IMR-90 (cell line): ENCODE measurements around the gene CNPY1. TPM values are rescaled to one million over a fixed set of nuclear protein-coding genes. Genes with fewer than 3 reads are reported as not detected.

ENCODE experiments used
- ATAC-seq: fragments of 200-7000 bp; cut with Tn5 transposase; 2 replicates; pipeline ENCODE4 v1.9.1; 2020; ENCODE audit warnings: low read depth, mild to moderate bottlenecking, moderate library complexity
- BruUV-seq: library from RNA; stranded (reverse); fragments of 400-500 nt; replicated peaks from 2 replicates; lab custom pipeline; 2021; lab: Mats Ljungman, UMichigan
- CTCF ChIA-PET: fragments of 300-600 bp; formaldehyde crosslinking; extraction: SDS; loops from one replicate; lab custom pipeline; 2021; ENCODE audit warnings: antibody characterized with exemption; lab: Yijun Ruan, JAX
- POLR2A ChIA-PET: fragments of 300-600 bp; sonication (Branson Sonifier 250); formaldehyde crosslinking; loops from one replicate; lab custom pipeline; 2022; ENCODE audit warnings: antibody characterized with exemption; ENCODE audit not compliant: unreplicated experiment; lab: Charles Lee
- DNase-seq: peaks from one replicate; pipeline ENCODE4 v3.0.0; 2013
- H2AFZ ChIP-seq: replicated peaks from 2 replicates; pipeline ENCODE3; 2013; ENCODE audit warnings: low read length, mild to moderate bottlenecking; ENCODE audit not compliant: poor library complexity
- H2AK5ac ChIP-seq: 2 replicates; pipeline ENCODE4 v1.6.1; 2013; ENCODE audit warnings: low read depth, low read length, inconsistent platforms
- H2AK9ac ChIP-seq: replicated peaks from 2 replicates; pipeline ENCODE3; 2013; ENCODE audit warnings: mild to moderate bottlenecking, low read depth, low read length, moderate library complexity; ENCODE audit not compliant: poor library complexity
- H2BK120ac ChIP-seq: 2 replicates; pipeline ENCODE4 v1.6.1; 2013; ENCODE audit warnings: low read depth, low read length, inconsistent platforms
- H2BK15ac ChIP-seq: 3 replicates; pipeline ENCODE4 v1.6.1; 2013; ENCODE audit warnings: low read depth, low read length, inconsistent platforms
- H2BK20ac ChIP-seq: 2 replicates; pipeline ENCODE4 v1.6.1; 2013; ENCODE audit warnings: low read depth, mild to moderate bottlenecking, inconsistent platforms, low read length, moderate library complexity
- H2BK5ac ChIP-seq: 2 replicates; pipeline ENCODE4 v1.6.1; 2013; ENCODE audit warnings: mild to moderate bottlenecking, low read depth, low read length, inconsistent platforms; ENCODE audit not compliant: poor library complexity, severe bottlenecking
- H3K14ac ChIP-seq: replicated peaks from 2 replicates; pipeline ENCODE4 v1.6.1; 2013; ENCODE audit warnings: low read depth, low read length, inconsistent platforms
- H3K18ac ChIP-seq: 2 replicates; pipeline ENCODE4 v1.6.1; 2013; ENCODE audit warnings: low read depth, low read length, control low read depth
- H3K23ac ChIP-seq: 2 replicates; pipeline ENCODE4 v1.6.1; 2013; ENCODE audit warnings: low read depth, low read length, inconsistent platforms
- H3K27ac ChIP-seq: 2 replicates; pipeline ENCODE4 v1.5.1; 2013; ENCODE audit warnings: mild to moderate bottlenecking, control low read depth, low read length; ENCODE audit not compliant: insufficient read depth
- H3K27me3 ChIP-seq: 2 replicates; pipeline ENCODE4 v1.6.1; 2013; ENCODE audit warnings: low read length; ENCODE audit not compliant: control insufficient read depth, insufficient read depth
- H3K36me3 ChIP-seq: 2 replicates; pipeline ENCODE4 v1.6.1; 2013; ENCODE audit warnings: low read length, mixed read lengths; ENCODE audit not compliant: control insufficient read depth, insufficient read depth
- H3K4ac ChIP-seq: 2 replicates; pipeline ENCODE4 v1.6.1; 2013; ENCODE audit warnings: low read depth, low read length, inconsistent platforms
- H3K4me1 ChIP-seq: 2 replicates; pipeline ENCODE4 v1.6.1; 2013; ENCODE audit warnings: low read length, mixed read lengths; ENCODE audit not compliant: control insufficient read depth, insufficient read depth
- H3K4me2 ChIP-seq: 2 replicates; pipeline ENCODE4 v1.6.1; 2013; ENCODE audit warnings: low read depth, mild to moderate bottlenecking, control low read depth, low read length, moderate library complexity
- H3K4me3 ChIP-seq: 2 replicates; pipeline ENCODE4 v1.5.1; 2013; ENCODE audit warnings: low read depth, mild to moderate bottlenecking, control low read depth, low read length, moderate library complexity; ENCODE audit not compliant: insufficient read depth
- H3K56ac ChIP-seq: 2 replicates; pipeline ENCODE4 v1.6.1; 2013; ENCODE audit warnings: low read length, inconsistent platforms; ENCODE audit not compliant: insufficient read depth; ENCODE audit errors: extremely low read depth
- H3K79me1 ChIP-seq, 2 experiments: 2 replicates each; pipeline ENCODE4 v1.6.1; 2013; ENCODE audit warnings: low read length in 2 of 2, inconsistent platforms in 1 of 2, low read depth in 1 of 2
- H3K9ac ChIP-seq: 2 replicates; pipeline ENCODE4 v1.6.1; 2013; ENCODE audit warnings: low read depth, low read length, control low read depth
- H3K9me1 ChIP-seq: 2 replicates; pipeline ENCODE4 v1.6.1; 2013; ENCODE audit warnings: low read length, inconsistent platforms; ENCODE audit not compliant: insufficient read depth
- H3K9me3 ChIP-seq: 2 replicates; pipeline ENCODE4 v1.6.1; 2013; ENCODE audit warnings: low read length; ENCODE audit not compliant: control insufficient read depth, insufficient read depth
- H4K20me1 ChIP-seq: 2 replicates; pipeline ENCODE4 v1.6.1; 2013; ENCODE audit warnings: low read length, inconsistent platforms; ENCODE audit not compliant: insufficient read depth
- H4K5ac ChIP-seq: 2 replicates; pipeline ENCODE4 v1.6.1; 2013; ENCODE audit warnings: mild to moderate bottlenecking, low read depth, low read length, control low read depth
- H4K8ac ChIP-seq, 2 experiments: 2 replicates each; pipeline ENCODE4 v1.6.1; 2013; ENCODE audit warnings: low read depth in 2 of 2, low read length in 2 of 2, control low read depth in 1 of 2, inconsistent platforms in 1 of 2
- H4K91ac ChIP-seq: 2 replicates; pipeline ENCODE4 v1.6.1; 2013; ENCODE audit warnings: low read depth, low read length, inconsistent platforms; ENCODE audit not compliant: insufficient read depth
- BHLHE40 ChIP-seq: fragments of 150-350 bp; IDR thresholded peaks from 2 replicates; pipeline ENCODE4 v1.6.1; 2016; ENCODE audit warnings: mild to moderate bottlenecking, low read depth, low read length
- CEBPB ChIP-seq: IDR thresholded peaks from 2 replicates; pipeline ENCODE4 v1.6.1; 2012; ENCODE audit warnings: low read depth, low read length, improper control_type of control experiment
- CHD1 ChIP-seq: IDR thresholded peaks from 2 replicates; pipeline ENCODE4 v1.6.1; 2012; ENCODE audit warnings: low read depth, low read length, improper control_type of control experiment
- FOS ChIP-seq: fragments of 150-350 bp; IDR thresholded peaks from 2 replicates; pipeline ENCODE4 v1.6.1; 2016; ENCODE audit warnings: low read depth, low read length
- MAFK ChIP-seq: IDR thresholded peaks from 2 replicates; pipeline ENCODE4 v1.6.1; 2012; ENCODE audit warnings: low read depth, low read length, improper control_type of control experiment
- MAZ ChIP-seq: IDR thresholded peaks from 2 replicates; pipeline ENCODE4 v1.6.1; 2012; ENCODE audit warnings: low read depth, mild to moderate bottlenecking, low read length, improper control_type of control experiment, moderate library complexity, borderline replicate concordance
- MXI1 ChIP-seq: IDR thresholded peaks from 2 replicates; pipeline ENCODE4 v1.6.1; 2012; ENCODE audit warnings: low read depth, mild to moderate bottlenecking, low read length, moderate library complexity, borderline replicate concordance
- NFE2L2 ChIP-seq: fragments of 150-350 bp; IDR thresholded peaks from 2 replicates; pipeline ENCODE4 v1.6.1; 2016; ENCODE audit warnings: low read depth, mild to moderate bottlenecking, low read length
- POLR2A ChIP-seq: IDR thresholded peaks from 2 replicates; pipeline ENCODE4 v1.6.1; 2012; ENCODE audit warnings: mild to moderate bottlenecking, low read depth, low read length
- RAD21 ChIP-seq: IDR thresholded peaks from 2 replicates; pipeline ENCODE4 v1.6.1; 2012; ENCODE audit warnings: low read length, improper control_type of control experiment
- RCOR1 ChIP-seq: IDR thresholded peaks from 2 replicates; pipeline ENCODE4 v1.6.1; 2012; ENCODE audit warnings: mild to moderate bottlenecking, low read length, improper control_type of control experiment; ENCODE audit not compliant: insufficient replicate concordance
- RFX5 ChIP-seq: IDR thresholded peaks from 2 replicates; pipeline ENCODE4 v1.8.0; 2012; ENCODE audit warnings: low read depth, mild to moderate bottlenecking, low read length, moderate library complexity
- SMC3 ChIP-seq: fragments of 150-350 bp; IDR thresholded peaks from 2 replicates; pipeline ENCODE4 v1.6.1; 2016; ENCODE audit warnings: low read depth, mild to moderate bottlenecking, antibody characterized with exemption, low read length, moderate library complexity
- WGBS, 2 experiments: methylation state at CpG; one replicate each; pipeline versions ENCODE4 v1.1.5 to v1.1.7; 2013; ENCODE audit warnings: missing lambda C conversion rate in 2 of 2; ENCODE audit not compliant: insufficient read length in 1 of 2; ENCODE audit errors: extremely low coverage in 2 of 2; 5-methylcytosine and 5-hydroxymethylcytosine counted together
- dilution Hi-C: fragments of 300-500 bp; cut with HindIII; formaldehyde crosslinking; loops from one replicate; pipeline ENCODE4 v1.14.3; 2018; ENCODE audit warnings: low sequenced_read_pairs; ENCODE audit not compliant: unreplicated experiment
- in situ Hi-C: fragments of 300-500 bp; cut with MboI; formaldehyde crosslinking; loops from 3 replicates; pipeline ENCODE4 v1.14.3; 2019; ENCODE audit warnings: low sequenced_read_pairs, inconsistent platforms, mixed read lengths
- intact Hi-C: fragments of 100-400 bp; cut with micrococcal nuclease; formaldehyde crosslinking; loops from 2 replicates; pipeline ENCODE4 v1.10.0; 2022
- polyA plus RNA-seq, 3 experiments: library from polyadenylated mRNA; depleted of rRNA; stranded (reverse); fragments of >200 nt; gene quantifications; 2 replicates each; pipeline ENCODE4 v1.2.3, GENCODE V29; 2012; ENCODE audit warnings: low replicate concordance in 1 of 3
- total RNA-seq: library from RNA; depleted of rRNA; stranded (reverse); fragments of >200 nt; gene quantifications from 2 replicates; pipeline ENCODE4 v1.2.3, GENCODE V29; 2012
- TF ChIP-seq, protein P1 (sequence below): conservative IDR thresholded peaks from 2 replicates; pipeline ENCODE4 v1.5.1; 2012; ENCODE audit warnings: mild to moderate bottlenecking, low read depth, low read length, improper control_type of control experiment
- TF ChIP-seq, protein P2 (sequence below): fragments of 150-350 bp; IDR thresholded peaks from 2 replicates; pipeline ENCODE4 v1.6.1; 2016; ENCODE audit warnings: low read depth, mild to moderate bottlenecking, low read length, moderate library complexity, borderline replicate concordance
- TF ChIP-seq, protein P3 (sequence below): fragments of 150-350 bp; IDR thresholded peaks from 2 replicates; pipeline ENCODE4 v1.6.1; 2017; ENCODE audit warnings: mild to moderate bottlenecking, antibody characterized with exemption, low read length, low read depth

Gene CNPY1
- total and polyA plus RNA-seq, 2 of the 4 experiments (the other 2 are of a cell fraction) = not detected

DNA sequence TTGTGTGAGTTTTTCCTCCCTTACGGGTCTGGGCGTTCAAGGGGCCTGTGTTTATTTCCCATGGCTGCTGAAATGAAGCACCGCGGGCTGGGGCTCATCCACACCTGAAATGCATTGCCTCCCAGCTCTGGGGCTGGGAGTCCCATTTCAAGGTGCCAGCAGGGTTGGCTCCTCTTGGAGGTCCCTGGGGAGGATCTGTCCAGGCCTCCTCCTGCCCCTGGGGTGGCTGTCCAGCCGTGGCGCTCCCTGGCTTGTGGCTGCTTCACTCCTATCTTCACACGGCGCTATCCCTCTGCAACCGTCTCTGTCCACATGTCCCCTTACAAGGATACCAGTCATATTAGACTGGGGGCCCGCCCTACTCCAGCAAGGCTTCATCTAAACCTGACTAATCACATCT, 41.1 kb upstream of the CNPY1 start:
- dilution Hi-C loops = no loop called here
- Histone ChIP-seq H3K56ac (no peak overlapping the region), H3K23ac (no peak overlapping the region), H3K4me2 (no peak overlapping the region), H3K9ac (no peak overlapping the region), H3K79me1 (no peaks in the 10 kb centered on the region), H3K27ac (no peak overlapping the region), H2AK5ac (no peak overlapping the region), H3K9me1 (no peaks in the 10 kb centered on the region), H3K27me3 (peaks cover 2% of the 10 kb centered on the region; the same call in 1 of the 2 replicates), H2AK9ac (no peak overlapping the region), H2AFZ (no peak overlapping the region), H3K4ac (no peak overlapping the region), H4K5ac (no peak overlapping the region), H4K91ac (no peak overlapping the region), H3K14ac (no peak overlapping the region), H2BK5ac (no peak overlapping the region), H3K9me3 (no peaks in the 10 kb centered on the region), H4K8ac (no peak overlapping the region), H4K20me1 (no peaks in the 10 kb centered on the region), H2BK120ac (no peak overlapping the region), H2BK15ac (no peak overlapping the region), H3K4me1 (no peaks in the 10 kb centered on the region), H3K4me3 (no peak overlapping the region), H3K18ac (no peak overlapping the region), H2BK20ac (no peak overlapping the region), H3K36me3 (no peaks in the 10 kb centered on the region)
- intact Hi-C loops = no loop called here
- WGBS, 2 experiments = no CpG with 5 or more reads among the region's 10 CpGs
- no peak for DNase-seq
- ChIA-PET POLR2A (no interaction called here), CTCF (no interaction called here)
- BruUV-seq = no TSS peak
- ATAC-seq = no peak
- TF ChIP-seq NFE2L2 (no peak), MAFK (no peak), CEBPB (no peak), BHLHE40 (no peak), FOS (no peak), RAD21 (no peak), CHD1 (no peak), MXI1 (no peak), SMC3 (no peak), RCOR1 (no peak), MAZ (no peak), POLR2A (no peak), RFX5 (no peak)
- TF ChIP-seq, protein P1, sequence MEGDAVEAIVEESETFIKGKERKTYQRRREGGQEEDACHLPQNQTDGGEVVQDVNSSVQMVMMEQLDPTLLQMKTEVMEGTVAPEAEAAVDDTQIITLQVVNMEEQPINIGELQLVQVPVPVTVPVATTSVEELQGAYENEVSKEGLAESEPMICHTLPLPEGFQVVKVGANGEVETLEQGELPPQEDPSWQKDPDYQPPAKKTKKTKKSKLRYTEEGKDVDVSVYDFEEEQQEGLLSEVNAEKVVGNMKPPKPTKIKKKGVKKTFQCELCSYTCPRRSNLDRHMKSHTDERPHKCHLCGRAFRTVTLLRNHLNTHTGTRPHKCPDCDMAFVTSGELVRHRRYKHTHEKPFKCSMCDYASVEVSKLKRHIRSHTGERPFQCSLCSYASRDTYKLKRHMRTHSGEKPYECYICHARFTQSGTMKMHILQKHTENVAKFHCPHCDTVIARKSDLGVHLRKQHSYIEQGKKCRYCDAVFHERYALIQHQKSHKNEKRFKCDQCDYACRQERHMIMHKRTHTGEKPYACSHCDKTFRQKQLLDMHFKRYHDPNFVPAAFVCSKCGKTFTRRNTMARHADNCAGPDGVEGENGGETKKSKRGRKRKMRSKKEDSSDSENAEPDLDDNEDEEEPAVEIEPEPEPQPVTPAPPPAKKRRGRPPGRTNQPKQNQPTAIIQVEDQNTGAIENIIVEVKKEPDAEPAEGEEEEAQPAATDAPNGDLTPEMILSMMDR = no peak
- TF ChIP-seq, protein P2, sequence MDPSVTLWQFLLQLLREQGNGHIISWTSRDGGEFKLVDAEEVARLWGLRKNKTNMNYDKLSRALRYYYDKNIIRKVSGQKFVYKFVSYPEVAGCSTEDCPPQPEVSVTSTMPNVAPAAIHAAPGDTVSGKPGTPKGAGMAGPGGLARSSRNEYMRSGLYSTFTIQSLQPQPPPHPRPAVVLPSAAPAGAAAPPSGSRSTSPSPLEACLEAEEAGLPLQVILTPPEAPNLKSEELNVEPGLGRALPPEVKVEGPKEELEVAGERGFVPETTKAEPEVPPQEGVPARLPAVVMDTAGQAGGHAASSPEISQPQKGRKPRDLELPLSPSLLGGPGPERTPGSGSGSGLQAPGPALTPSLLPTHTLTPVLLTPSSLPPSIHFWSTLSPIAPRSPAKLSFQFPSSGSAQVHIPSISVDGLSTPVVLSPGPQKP = no peak
- TF ChIP-seq, protein P3, sequence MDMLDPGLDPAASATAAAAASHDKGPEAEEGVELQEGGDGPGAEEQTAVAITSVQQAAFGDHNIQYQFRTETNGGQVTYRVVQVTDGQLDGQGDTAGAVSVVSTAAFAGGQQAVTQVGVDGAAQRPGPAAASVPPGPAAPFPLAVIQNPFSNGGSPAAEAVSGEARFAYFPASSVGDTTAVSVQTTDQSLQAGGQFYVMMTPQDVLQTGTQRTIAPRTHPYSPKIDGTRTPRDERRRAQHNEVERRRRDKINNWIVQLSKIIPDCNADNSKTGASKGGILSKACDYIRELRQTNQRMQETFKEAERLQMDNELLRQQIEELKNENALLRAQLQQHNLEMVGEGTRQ = no peak
- in situ Hi-C loops = no loop called here
